K562 (cell line): ENCODE results near the gene ATP6V0D1. TPM values are rescaled to one million over a fixed set of nuclear protein-coding genes. Genes with fewer than 3 reads are reported as not detected.

Experiments used
- BRCA1 ChIP-seq, 2 experiments: fragments of 450-650 bp in 1 of 2; sonication (generic) in 1 of 2; formaldehyde crosslinking in 1 of 2; IDR thresholded peaks; 2 replicates each; pipeline versions ENCODE4 v1.5.0 to v1.6.1; 2017 to 2020; ENCODE audit warnings: mild to moderate bottlenecking in 1 of 2, missing genetic modification reagents in 1 of 2
- ETV5 ChIP-seq: sonication (generic); formaldehyde crosslinking; IDR thresholded peaks from 2 replicates; pipeline ENCODE4 v1.4.0; 2020; ENCODE audit warnings: low read depth, mild to moderate bottlenecking, missing genetic modification reagents
- KHSRP ChIP-seq: fragments of 450-650 bp; IDR thresholded peaks from 2 replicates; pipeline ENCODE4 v1.6.1; 2017
- MCM5 ChIP-seq: fragments of 450-650 bp; IDR thresholded peaks from 2 replicates; pipeline ENCODE4 v1.6.1; 2016; ENCODE audit warnings: low read depth
- NCOA2 ChIP-seq, 2 experiments: fragments of 450-650 bp; IDR thresholded peaks; 2 replicates each; pipeline ENCODE4 v1.6.1; 2018; ENCODE audit warnings: mild to moderate bottlenecking in 2 of 2, moderate library complexity in 1 of 2; ENCODE audit not compliant: partially characterized antibody in 2 of 2
- PHF20 ChIP-seq: fragments of 450-650 bp; IDR thresholded peaks from 2 replicates; pipeline ENCODE4 v1.6.1; 2018; ENCODE audit not compliant: partially characterized antibody
- RBM39 ChIP-seq: fragments of 200-400 bp; formaldehyde crosslinking; optimal IDR thresholded peaks from 2 replicates; pipeline ENCODE3; 2018; ENCODE audit warnings: low read depth, low read length
- TRIM28 ChIP-seq: fragments of 450-650 bp; IDR thresholded peaks from 2 replicates; pipeline ENCODE4 v1.6.1; 2017
- ZBTB1 ChIP-seq: sonication (generic); formaldehyde crosslinking; IDR thresholded peaks from 2 replicates; pipeline ENCODE4 v1.8.1; 2023; ENCODE audit warnings: missing genetic modification reagents, low read depth, mild to moderate bottlenecking, borderline replicate concordance
- ZNF436 ChIP-seq: fragments of 250-450, 450-650 bp; sonication (Bioruptor Pico); formaldehyde crosslinking; IDR thresholded peaks from 2 replicates; pipeline ENCODE4 v1.7.0; 2020; ENCODE audit warnings: mild to moderate bottlenecking
- ZNF707 ChIP-seq: fragments of 250-450 bp; sonication (Bioruptor Pico); conservative IDR thresholded peaks from 2 replicates; pipeline ENCODE4 v1.8.0; 2022; ENCODE audit warnings: inconsistent platforms, mild to moderate bottlenecking, moderate library complexity
- polyA plus RNA-seq, 8 experiments: library from polyadenylated mRNA; depleted of rRNA in 4 of 8; stranded (reverse) in 5 of 8; unstranded in 3 of 8; fragments of >200 nt; fragmentation: Nextera tagmentation in 2 of 8; fragmentation: Illumina TruSeq in 1 of 8; extraction: Ambion mirVana in 2 of 8; extraction: Trizol in 1 of 8; gene quantifications; 2 replicates each; pipeline versions ENCODE4 v1.2.1 to v1.2.3, GENCODE V29; 2011 to 2014; ENCODE audit warnings: inconsistent platforms in 1 of 8, missing spikeins in 1 of 8
- total RNA-seq, 7 experiments: library from RNA; depleted of rRNA in 6 of 7; stranded (reverse); fragments of >200 nt in 6 of 7; fragmentation: Illumina TruSeq in 2 of 7; extraction: Trizol in 2 of 7; gene quantifications; 2 replicates each; pipeline versions ENCODE4 v1.2.1 to v1.2.3, GENCODE V29; 2011 to 2021; ENCODE audit warnings: low replicate concordance in 1 of 7
- TF ChIP-seq, protein P1 (sequence below): fragments of 150-350 bp; IDR thresholded peaks from 2 replicates; pipeline ENCODE4 v1.6.1; 2014; ENCODE audit warnings: low read depth, mild to moderate bottlenecking, low read length, borderline replicate concordance
- TF ChIP-seq, protein P2 (sequence below), 2 experiments: IDR thresholded peaks; 2 replicates each; pipeline ENCODE4 v1.6.1; 2012; ENCODE audit warnings: improper control_type of control experiment in 2 of 2, low read depth in 2 of 2, low read length in 2 of 2, borderline replicate concordance in 1 of 2
- TF ChIP-seq, protein P3 (sequence below): fragments of 450-650 bp; formaldehyde crosslinking; IDR thresholded peaks from 2 replicates; pipeline ENCODE4 v1.4.0; 2020; ENCODE audit warnings: mild to moderate bottlenecking, moderate library complexity
- TF ChIP-seq, protein P4 (sequence below): fragments of 250-450 bp; sonication (Bioruptor Pico); IDR thresholded peaks from 2 replicates; pipeline ENCODE4 v1.8.0; 2021; ENCODE audit warnings: mild to moderate bottlenecking, moderate library complexity
- TF ChIP-seq, protein P5 (sequence below): fragments of 250-450 bp; sonication (Bioruptor Pico); IDR thresholded peaks from 2 replicates; pipeline ENCODE4 v1.4.0; 2020; ENCODE audit warnings: mild to moderate bottlenecking

Gene ATP6V0D1
- total and polyA plus RNA-seq, 9 of the 15 experiments (the other 6 are each of a cell fraction or from before 2014, with no cell fraction given): 23.2 to 69.7 (median 45.6) TPM

DNA sequence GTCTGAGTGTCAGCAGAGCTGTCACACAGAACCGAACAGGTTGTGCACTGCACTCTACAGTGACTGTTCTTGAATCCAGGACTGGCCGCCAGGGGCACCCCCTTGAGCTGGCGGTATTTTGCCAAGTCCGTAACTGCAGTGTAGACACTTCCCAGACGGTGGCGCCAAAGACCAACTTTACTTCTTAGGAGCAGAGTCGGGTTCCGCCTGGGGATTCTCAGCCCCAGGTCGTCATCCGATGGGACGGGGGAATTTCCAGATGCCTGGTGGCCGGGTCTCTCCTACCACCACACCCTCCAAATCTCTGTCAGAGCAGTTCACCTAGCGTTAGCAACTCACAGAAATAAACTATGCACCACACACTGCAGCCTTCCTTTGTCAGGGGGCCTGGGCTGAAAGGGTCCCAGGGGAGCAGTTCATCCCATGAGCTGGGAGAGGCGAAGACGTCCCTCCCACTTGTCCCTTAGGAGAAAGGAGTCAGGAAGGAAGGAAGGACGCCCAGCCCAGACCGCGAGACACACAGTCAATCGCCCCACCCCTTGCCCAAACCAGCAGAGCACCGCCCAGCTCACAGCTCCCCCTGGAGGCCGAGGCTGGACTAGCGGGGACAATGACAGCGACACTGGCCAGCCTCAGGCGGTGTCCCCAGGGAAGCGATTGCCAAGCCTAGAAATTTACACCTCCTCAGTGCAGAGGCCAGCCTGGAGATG is 40.3 kb upstream of the ATP6V0D1 start (continued):
- TF ChIP-seq NCOA2 (IDR thresholded peaks at IDR 0.05; ENCODE audit: partially characterized antibody in 2 of 2) (no peak), ZBTB1 (CRISPR knock-in tag) (no peak), ZNF436 (CRISPR knock-in tag) (no peak), ZNF707 (CRISPR knock-in tag) (no peak), PHF20 (no peak), RBM39 (no peak), KHSRP (no peak), TRIM28 (peak; percentile 62; the same call in 1 of the 2 replicates), MCM5 (no peak), BRCA1 (IDR thresholded peaks at IDR 0.05) (no peak), BRCA1 (CRISPR knock-in tag; IDR thresholded peaks at IDR 0.05) (no peak), ETV5 (CRISPR knock-in tag) (peak; percentile 73)
- TF ChIP-seq, protein P1, sequence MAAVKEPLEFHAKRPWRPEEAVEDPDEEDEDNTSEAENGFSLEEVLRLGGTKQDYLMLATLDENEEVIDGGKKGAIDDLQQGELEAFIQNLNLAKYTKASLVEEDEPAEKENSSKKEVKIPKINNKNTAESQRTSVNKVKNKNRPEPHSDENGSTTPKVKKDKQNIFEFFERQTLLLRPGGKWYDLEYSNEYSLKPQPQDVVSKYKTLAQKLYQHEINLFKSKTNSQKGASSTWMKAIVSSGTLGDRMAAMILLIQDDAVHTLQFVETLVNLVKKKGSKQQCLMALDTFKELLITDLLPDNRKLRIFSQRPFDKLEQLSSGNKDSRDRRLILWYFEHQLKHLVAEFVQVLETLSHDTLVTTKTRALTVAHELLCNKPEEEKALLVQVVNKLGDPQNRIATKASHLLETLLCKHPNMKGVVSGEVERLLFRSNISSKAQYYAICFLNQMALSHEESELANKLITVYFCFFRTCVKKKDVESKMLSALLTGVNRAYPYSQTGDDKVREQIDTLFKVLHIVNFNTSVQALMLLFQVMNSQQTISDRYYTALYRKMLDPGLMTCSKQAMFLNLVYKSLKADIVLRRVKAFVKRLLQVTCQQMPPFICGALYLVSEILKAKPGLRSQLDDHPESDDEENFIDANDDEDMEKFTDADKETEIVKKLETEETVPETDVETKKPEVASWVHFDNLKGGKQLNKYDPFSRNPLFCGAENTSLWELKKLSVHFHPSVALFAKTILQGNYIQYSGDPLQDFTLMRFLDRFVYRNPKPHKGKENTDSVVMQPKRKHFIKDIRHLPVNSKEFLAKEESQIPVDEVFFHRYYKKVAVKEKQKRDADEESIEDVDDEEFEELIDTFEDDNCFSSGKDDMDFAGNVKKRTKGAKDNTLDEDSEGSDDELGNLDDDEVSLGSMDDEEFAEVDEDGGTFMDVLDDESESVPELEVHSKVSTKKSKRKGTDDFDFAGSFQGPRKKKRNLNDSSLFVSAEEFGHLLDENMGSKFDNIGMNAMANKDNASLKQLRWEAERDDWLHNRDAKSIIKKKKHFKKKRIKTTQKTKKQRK: no peak
- TF ChIP-seq, protein P2, sequence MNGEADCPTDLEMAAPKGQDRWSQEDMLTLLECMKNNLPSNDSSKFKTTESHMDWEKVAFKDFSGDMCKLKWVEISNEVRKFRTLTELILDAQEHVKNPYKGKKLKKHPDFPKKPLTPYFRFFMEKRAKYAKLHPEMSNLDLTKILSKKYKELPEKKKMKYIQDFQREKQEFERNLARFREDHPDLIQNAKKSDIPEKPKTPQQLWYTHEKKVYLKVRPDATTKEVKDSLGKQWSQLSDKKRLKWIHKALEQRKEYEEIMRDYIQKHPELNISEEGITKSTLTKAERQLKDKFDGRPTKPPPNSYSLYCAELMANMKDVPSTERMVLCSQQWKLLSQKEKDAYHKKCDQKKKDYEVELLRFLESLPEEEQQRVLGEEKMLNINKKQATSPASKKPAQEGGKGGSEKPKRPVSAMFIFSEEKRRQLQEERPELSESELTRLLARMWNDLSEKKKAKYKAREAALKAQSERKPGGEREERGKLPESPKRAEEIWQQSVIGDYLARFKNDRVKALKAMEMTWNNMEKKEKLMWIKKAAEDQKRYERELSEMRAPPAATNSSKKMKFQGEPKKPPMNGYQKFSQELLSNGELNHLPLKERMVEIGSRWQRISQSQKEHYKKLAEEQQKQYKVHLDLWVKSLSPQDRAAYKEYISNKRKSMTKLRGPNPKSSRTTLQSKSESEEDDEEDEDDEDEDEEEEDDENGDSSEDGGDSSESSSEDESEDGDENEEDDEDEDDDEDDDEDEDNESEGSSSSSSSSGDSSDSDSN (IDR thresholded peaks at IDR 0.05; ENCODE audit: borderline replicate concordance in 1 of 2, low read depth in 2 of 2, low read length in 2 of 2): no peak
- TF ChIP-seq, protein P3, sequence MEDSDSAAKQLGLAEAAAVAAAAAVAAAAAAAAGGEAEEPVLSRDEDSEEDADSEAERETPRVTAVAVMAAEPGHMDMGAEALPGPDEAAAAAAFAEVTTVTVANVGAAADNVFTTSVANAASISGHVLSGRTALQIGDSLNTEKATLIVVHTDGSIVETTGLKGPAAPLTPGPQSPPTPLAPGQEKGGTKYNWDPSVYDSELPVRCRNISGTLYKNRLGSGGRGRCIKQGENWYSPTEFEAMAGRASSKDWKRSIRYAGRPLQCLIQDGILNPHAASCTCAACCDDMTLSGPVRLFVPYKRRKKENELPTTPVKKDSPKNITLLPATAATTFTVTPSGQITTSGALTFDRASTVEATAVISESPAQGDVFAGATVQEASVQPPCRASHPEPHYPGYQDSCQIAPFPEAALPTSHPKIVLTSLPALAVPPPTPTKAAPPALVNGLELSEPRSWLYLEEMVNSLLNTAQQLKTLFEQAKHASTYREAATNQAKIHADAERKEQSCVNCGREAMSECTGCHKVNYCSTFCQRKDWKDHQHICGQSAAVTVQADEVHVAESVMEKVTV (CRISPR knock-in tag): peak; percentile 91
- TF ChIP-seq, protein P4, sequence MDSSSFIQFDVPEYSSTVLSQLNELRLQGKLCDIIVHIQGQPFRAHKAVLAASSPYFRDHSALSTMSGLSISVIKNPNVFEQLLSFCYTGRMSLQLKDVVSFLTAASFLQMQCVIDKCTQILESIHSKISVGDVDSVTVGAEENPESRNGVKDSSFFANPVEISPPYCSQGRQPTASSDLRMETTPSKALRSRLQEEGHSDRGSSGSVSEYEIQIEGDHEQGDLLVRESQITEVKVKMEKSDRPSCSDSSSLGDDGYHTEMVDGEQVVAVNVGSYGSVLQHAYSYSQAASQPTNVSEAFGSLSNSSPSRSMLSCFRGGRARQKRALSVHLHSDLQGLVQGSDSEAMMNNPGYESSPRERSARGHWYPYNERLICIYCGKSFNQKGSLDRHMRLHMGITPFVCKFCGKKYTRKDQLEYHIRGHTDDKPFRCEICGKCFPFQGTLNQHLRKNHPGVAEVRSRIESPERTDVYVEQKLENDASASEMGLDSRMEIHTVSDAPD (CRISPR knock-in tag): no peak
- TF ChIP-seq, protein P5, sequence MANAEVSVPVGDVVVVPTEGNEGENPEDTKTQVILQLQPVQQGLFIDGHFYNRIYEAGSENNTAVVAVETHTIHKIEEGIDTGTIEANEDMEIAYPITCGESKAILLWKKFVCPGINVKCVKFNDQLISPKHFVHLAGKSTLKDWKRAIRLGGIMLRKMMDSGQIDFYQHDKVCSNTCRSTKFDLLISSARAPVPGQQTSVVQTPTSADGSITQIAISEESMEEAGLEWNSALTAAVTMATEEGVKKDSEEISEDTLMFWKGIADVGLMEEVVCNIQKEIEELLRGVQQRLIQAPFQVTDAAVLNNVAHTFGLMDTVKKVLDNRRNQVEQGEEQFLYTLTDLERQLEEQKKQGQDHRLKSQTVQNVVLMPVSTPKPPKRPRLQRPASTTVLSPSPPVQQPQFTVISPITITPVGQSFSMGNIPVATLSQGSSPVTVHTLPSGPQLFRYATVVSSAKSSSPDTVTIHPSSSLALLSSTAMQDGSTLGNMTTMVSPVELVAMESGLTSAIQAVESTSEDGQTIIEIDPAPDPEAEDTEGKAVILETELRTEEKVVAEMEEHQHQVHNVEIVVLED (CRISPR knock-in tag): no peak
